Fibroblast of skin of left biceps (primary cell): ENCODE data around the gene SYPL1.

Experiments
- DNase-seq, 2 experiments: peaks; one replicate each; pipeline ENCODE4 v3.0.0-alpha.2; 2013; ENCODE audit warnings: low read depth in 2 of 2

Gene SYPL1

DNA sequence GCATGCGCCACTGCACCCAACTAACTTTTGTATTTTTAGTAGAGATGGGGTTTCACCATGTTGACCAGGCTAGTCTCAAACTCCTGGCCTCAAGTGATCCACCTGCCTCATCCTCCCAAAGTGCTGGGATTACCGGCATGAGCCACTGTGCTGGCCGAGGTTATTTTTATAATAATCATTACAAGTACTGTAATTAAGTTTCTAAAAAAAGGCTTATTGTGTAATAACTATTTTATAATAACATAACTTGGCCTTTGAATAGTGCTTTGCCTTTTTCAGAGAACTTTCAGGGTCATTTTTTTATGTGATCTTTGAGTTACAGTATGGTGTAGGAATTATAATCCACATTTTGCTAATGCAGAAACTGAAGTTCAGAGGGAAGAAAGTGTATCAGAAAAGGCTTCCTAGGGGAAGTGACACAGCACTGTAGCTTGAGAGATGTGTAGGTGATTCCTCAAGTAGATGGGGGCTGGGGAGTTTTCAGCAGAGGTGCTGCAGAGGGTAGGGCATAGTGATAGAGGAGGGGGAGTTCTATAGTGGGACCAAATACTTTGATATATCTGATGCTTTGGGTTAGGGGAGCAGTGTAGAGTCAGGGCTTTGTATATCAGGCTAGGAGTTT is 9.2 kb upstream of the SYPL1 start:
- DNase-seq: no peak

- DNase-seq: no peak
Observed at GRCh38 chr7:106120500-106120899, 8.4 kb upstream of the SYPL1 start.

DNA sequence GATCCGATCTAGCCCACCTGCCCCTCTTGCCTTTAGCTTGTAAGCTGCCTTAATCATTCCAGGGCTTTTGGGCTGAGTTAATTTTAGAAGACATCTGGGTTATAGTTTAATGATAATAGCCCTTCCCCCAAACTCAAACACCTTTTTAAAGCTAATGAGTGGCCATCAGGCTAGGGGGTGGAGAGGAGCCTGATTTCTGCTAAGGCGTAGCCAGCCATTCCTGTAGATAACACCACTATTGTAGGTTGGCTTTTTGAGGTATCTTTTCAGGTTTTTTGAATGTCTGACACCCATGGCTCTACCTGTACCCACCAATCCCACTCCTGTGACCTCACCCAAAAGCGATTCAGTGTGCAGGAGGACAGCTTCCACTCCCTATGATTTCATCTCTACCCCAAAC is 7.6 kb upstream of the SYPL1 start:
- DNase-seq: no peak

GRCh38 chr7:106117786-106118544 is 5.9 kb upstream of the SYPL1 start:
- DNase-seq: no peak

- DNase-seq: no peak
Observed at GRCh38 chr7:106116161-106116704, 4.1 kb upstream of the SYPL1 start.

- no peak for DNase-seq
Observed at GRCh38 chr7:106114716-106115383, 2.7 kb upstream of the SYPL1 start.

GRCh38 chr7:106112972-106113421 is 885 bp upstream of the SYPL1 start:
- DNase-seq: no peak

GRCh38 chr7:106111655-106112117 is 426 bp downstream of the SYPL1 start:
- DNase-seq: no peak

DNA sequence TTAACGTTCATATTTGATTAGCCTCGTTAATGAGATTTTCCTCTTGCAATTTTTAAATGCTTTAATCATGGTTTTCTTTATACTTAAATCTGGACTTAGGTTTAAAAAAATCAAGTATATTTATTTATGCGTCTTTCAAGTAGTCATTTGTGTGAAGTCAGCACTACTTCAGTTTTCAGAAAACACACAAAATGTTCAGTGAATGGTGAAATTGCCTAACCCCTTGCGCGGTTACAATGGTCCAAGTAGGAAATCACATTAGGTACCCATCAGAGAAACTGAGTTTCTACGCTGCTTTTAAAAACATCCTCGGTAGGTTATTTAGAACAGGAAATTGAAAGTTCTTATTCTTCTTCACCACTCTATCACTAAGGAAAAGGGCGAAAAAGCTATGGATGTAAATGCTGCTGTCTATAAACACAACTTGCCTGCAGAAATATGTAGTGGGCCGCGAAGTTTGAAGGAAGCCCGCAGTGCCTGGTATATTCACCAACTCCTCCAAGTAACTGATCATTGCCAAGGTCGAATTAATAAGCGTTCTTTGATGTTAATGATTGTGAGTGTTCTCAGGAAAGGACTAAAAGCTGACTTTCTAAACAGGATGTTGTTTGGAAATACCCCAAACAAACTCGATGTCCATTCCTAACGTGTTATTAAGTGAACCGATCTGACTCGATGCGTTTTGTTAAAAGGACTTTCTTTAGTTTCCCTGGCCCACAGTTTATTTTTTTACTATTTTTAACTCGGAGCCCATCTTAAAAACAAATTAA is 1.0 kb downstream of the SYPL1 start:
- no peak for DNase-seq

GRCh38 chr7:106110238-106110560 is 1.9 kb downstream of the SYPL1 start:
- no peak for DNase-seq

GRCh38 chr7:106109521-106110237 is 2.4 kb downstream of the SYPL1 start:
- DNase-seq: no peak

- no peak for DNase-seq
Observed at GRCh38 chr7:106108991-106109390, 3.1 kb downstream of the SYPL1 start.

- DNase-seq: no peak
Observed at GRCh38 chr7:106104721-106105260, 7.3 kb downstream of the SYPL1 start.

GRCh38 chr7:106102387-106102966 is 9.6 kb downstream of the SYPL1 start:
- DNase-seq: no peak

DNA sequence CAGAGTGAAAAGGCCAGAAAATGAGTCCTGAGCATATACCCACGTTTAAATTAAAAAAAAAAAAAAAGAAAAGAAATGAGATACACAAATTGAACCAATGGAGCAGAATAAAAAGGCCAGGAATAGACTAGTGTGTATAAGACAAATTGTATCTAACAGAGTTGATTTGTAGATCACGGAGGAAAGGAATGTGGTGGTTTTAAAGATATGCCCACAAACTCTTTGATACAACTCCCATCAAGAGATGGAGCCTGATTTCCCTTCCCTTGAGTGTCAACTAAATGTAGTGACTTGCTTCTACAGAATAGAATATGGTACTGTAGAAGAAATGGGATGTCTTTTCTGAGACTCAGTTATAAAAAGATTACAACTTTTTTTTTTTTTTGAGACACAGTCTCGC is 10.4 kb downstream of the SYPL1 start:
- no peak for DNase-seq

DNA sequence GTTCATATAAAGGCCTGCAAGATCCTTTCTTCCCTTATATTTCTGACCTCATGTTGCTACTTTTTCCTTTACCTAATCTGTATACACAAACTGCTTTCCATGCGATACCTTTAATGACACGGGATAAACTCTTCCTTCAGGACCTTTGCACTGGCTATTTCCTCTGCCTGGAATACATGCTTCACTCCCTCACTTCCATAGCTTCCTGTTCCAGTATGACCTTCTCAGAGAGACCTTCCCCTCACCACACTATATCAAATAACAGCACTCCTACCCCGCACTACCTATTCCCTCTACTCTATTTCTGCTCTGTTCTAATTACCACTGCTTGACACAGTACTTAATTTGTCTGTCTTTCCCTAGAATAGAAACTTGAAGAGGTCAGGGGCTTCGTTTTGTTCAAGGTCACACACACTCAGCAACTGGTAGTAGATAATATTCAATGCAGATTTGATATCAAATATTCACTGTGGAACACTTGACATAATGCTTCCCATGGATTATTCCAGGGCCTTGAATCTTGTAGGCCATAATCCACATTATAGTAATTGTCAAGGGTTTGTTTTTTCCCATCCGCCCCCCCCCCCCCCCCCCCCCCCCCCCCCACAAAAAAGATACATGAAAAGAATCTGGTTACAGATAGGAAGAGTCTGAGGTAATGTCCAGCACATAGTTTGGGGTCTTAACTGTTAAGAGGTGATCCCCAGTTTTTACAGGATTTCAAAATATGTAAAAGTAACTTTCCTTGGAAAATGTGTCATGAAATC is 11.1 kb downstream of the SYPL1 start:
- no peak for DNase-seq

DNA sequence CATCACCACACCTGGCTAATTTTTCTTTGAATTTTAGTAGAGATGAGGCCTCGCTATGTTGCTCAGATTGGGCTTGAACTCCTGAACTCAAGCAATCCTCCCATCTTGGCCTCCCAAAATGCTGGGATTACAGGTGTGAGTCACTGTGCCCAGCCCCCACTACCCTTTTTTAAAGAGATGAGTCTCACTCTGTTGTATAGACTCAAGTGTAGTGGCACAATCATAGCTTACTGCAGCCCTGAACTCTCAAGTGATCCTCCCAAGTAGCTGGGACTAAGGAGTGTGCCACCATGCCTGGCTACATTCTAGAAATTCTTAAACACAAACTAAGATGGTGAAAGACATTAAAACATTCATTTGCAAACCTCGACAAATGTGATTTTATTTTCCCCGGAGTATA is 12.6 kb downstream of the SYPL1 start:
- no peak for DNase-seq

GRCh38 chr7:106098889-106099288 is 13.2 kb downstream of the SYPL1 start:
- no peak for DNase-seq

GRCh38 chr7:106095634-106096033 is 16.5 kb downstream of the SYPL1 start:
- no peak for DNase-seq

DNA sequence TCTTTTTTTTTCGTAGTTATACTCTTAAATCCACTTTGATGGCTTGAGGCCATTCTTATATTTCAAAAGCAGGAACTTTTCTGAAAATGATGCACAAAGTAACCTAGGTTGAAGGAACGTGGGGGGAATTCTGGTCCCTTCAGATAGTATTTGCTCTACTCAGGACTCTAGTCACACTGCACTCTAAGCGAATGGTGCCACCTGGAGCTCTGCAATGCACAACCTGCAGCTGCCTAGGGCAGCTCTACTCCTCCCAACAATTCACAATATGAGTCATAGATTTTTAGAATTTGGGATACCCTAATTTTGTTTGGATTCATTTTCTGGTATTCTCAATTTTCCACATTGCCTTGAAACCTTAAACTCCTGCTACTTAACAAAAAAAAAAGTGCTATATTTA is 17.3 kb downstream of the SYPL1 start:
- no peak for DNase-seq
